Parathyroid adenoma (tissue), 2 donors: Measurements from ENCODE around the gene ATP9B.

Experiments used
- H2AFZ ChIP-seq: fragments of 300-600 bp; sonication (generic); one replicate; pipeline ENCODE4 v1.7.0; 2017; ENCODE audit warnings: antibody characterized with exemption, mild to moderate bottlenecking
- H3K27ac ChIP-seq: fragments of 300-600 bp; sonication (generic); one replicate; pipeline ENCODE4 v1.7.0; 2017
- H3K27me3 ChIP-seq: fragments of 300-600 bp; sonication (generic); one replicate; pipeline ENCODE4 v1.7.0; 2017; ENCODE audit warnings: low read length; ENCODE audit not compliant: control insufficient read depth, insufficient read depth
- H3K36me3 ChIP-seq: fragments of 300-600 bp; sonication (generic); one replicate; pipeline ENCODE4 v1.7.0; 2017; ENCODE audit warnings: low read length; ENCODE audit not compliant: control insufficient read depth, insufficient read depth
- H3K4me1 ChIP-seq: fragments of 300-600 bp; sonication (generic); one replicate; pipeline ENCODE4 v1.7.0; 2017; ENCODE audit warnings: control low read depth
- H3K4me2 ChIP-seq: fragments of 300-600 bp; sonication (generic); one replicate; pipeline ENCODE4 v1.7.0; 2017; ENCODE audit warnings: low read length
- H3K4me3 ChIP-seq: fragments of 300-600 bp; sonication (generic); one replicate; pipeline ENCODE4 v1.7.0; 2017; ENCODE audit warnings: low read depth, low read length
- H3K79me2 ChIP-seq: fragments of 300-600 bp; sonication (generic); one replicate; pipeline ENCODE4 v1.7.0; 2017; ENCODE audit warnings: control low read depth
- H3K9ac ChIP-seq: fragments of 300-600 bp; sonication (generic); one replicate; pipeline ENCODE4 v1.7.0; 2017; ENCODE audit warnings: mild to moderate bottlenecking
- H3K9me3 ChIP-seq: fragments of 300-600 bp; sonication (generic); one replicate; pipeline ENCODE4 v1.7.0; 2017; ENCODE audit warnings: low read length; ENCODE audit not compliant: control insufficient read depth
- CTCF ChIP-seq: fragments of 300-600 bp; sonication (generic); IDR thresholded peaks from one replicate; pipeline ENCODE4 v1.7.0; 2017; ENCODE audit warnings: antibody characterized with exemption, mild to moderate bottlenecking
- donor health status: primary hyperparathyroidism.

The ATP9B gene

GRCh38 chr18:79224381-79224780 is 155.2 kb downstream of the ATP9B start:
- Histone ChIP-seq H3K4me1 (peaks cover 3% of the 10 kb centered on the region), H3K4me3 (no peak overlapping the region), H3K36me3 (no peaks in the 10 kb centered on the region), H3K79me2 (peaks cover 10% of the 10 kb centered on the region), H3K27ac (no peak overlapping the region), H3K9me3 (no peaks in the 10 kb centered on the region), H2AFZ (no peak overlapping the region), H3K9ac (no peak overlapping the region), H3K4me2 (no peak overlapping the region), H3K27me3 (no peaks in the 10 kb centered on the region)
- TF ChIP-seq CTCF = no peak

GRCh38 chr18:79227621-79228020 is 158.4 kb downstream of the ATP9B start:
- no peak for TF ChIP-seq CTCF

DNA sequence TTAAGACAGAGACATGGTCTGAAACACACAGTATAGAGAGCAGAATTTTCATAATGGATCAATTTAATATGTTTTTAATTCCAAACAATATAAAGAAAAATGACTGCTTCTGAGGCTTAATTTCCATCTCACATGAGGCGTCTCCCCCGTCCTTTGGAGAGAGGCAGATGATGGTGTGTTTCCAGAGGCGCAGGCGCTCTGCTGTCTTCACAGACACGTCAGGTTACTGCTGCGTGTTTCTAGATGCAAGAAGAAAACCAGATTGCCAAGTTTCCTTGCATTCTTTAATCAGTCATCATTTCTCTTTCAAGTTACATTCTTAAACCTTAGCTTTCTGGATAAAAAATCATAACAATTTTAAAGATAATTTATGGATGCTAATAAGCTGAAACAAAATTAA is 160.2 kb downstream of the ATP9B start:
- H3K4me1 ChIP-seq = no peaks in the 10 kb centered on the region
- H3K27ac ChIP-seq = no peak overlapping the region
- no peaks in the 10 kb centered on the region for H3K27me3 ChIP-seq
- no peak for TF ChIP-seq CTCF
- H3K79me2 ChIP-seq = peaks cover 7% of the 10 kb centered on the region
- H3K36me3 ChIP-seq = no peaks in the 10 kb centered on the region
- no peaks in the 10 kb centered on the region for H3K9me3 ChIP-seq
- H2AFZ ChIP-seq = no peak overlapping the region
- H3K4me3 ChIP-seq = no peak overlapping the region
- H3K9ac ChIP-seq = no peak overlapping the region
- no peak overlapping the region for H3K4me2 ChIP-seq

More at GRCh38 chr18:79227621-79228020, 158.4 kb downstream of the ATP9B start:
- Histone ChIP-seq H3K27me3 (no peaks in the 10 kb centered on the region), H3K4me1 (no peaks in the 10 kb centered on the region), H3K4me2 (no peak overlapping the region), H3K4me3 (no peak overlapping the region), H2AFZ (no peak overlapping the region), H3K27ac (no peak overlapping the region), H3K9me3 (no peaks in the 10 kb centered on the region), H3K9ac (no peak overlapping the region), H3K79me2 (peaks cover 12% of the 10 kb centered on the region), H3K36me3 (no peaks in the 10 kb centered on the region)

- no peak overlapping the region for H3K4me2 ChIP-seq
- H3K4me1 ChIP-seq = no peaks in the 10 kb centered on the region
- H3K9me3 ChIP-seq = no peaks in the 10 kb centered on the region
- no peak overlapping the region for H2AFZ ChIP-seq
- peaks cover 2% of the 10 kb centered on the region for H3K79me2 ChIP-seq
- H3K4me3 ChIP-seq = no peak overlapping the region
- H3K27me3 ChIP-seq = no peaks in the 10 kb centered on the region
- no peaks in the 10 kb centered on the region for H3K36me3 ChIP-seq
- TF ChIP-seq CTCF = no peak
- no peak overlapping the region for H3K27ac ChIP-seq
- H3K9ac ChIP-seq = no peak overlapping the region
These were observed 165.2 kb downstream of the ATP9B start for GRCh38 chr18:79234438-79234837.

- H3K36me3 ChIP-seq = no peaks in the 10 kb centered on the region
- no peak overlapping the region for H3K27ac ChIP-seq
- H3K9me3 ChIP-seq = no peaks in the 10 kb centered on the region
- no peaks in the 10 kb centered on the region for H3K4me1 ChIP-seq
- no peaks in the 10 kb centered on the region for H3K79me2 ChIP-seq
- no peak overlapping the region for H2AFZ ChIP-seq
- TF ChIP-seq CTCF = no peak
- H3K4me2 ChIP-seq = no peak overlapping the region
- no peak overlapping the region for H3K9ac ChIP-seq
- H3K27me3 ChIP-seq = no peaks in the 10 kb centered on the region
- H3K4me3 ChIP-seq = no peak overlapping the region
These were observed 170.4 kb downstream of the ATP9B start for GRCh38 chr18:79239631-79240030.
